ENCODE data around the gene YIPF1.

DNA sequence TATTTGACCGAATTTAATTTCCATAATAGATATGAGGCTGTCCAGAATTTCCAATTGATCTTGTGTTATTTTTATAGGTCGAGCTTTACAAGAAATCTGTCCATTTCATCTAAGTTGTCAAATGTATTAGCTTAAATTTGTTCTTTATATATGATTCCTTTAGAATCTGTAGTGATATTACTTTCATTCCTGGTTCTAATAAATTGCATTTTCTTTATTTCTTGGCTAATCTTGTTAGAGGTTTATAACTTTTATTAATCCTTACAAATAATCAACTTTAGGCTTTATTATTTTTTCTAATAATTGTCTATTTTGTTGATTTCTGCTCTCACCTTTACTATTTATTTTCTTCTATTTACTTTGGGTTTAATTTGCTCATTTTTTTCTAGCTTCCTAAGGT, 41.9 kb upstream of the YIPF1 start:
- TF ChIP-seq, protein P1, sequence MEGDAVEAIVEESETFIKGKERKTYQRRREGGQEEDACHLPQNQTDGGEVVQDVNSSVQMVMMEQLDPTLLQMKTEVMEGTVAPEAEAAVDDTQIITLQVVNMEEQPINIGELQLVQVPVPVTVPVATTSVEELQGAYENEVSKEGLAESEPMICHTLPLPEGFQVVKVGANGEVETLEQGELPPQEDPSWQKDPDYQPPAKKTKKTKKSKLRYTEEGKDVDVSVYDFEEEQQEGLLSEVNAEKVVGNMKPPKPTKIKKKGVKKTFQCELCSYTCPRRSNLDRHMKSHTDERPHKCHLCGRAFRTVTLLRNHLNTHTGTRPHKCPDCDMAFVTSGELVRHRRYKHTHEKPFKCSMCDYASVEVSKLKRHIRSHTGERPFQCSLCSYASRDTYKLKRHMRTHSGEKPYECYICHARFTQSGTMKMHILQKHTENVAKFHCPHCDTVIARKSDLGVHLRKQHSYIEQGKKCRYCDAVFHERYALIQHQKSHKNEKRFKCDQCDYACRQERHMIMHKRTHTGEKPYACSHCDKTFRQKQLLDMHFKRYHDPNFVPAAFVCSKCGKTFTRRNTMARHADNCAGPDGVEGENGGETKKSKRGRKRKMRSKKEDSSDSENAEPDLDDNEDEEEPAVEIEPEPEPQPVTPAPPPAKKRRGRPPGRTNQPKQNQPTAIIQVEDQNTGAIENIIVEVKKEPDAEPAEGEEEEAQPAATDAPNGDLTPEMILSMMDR (conservative IDR thresholded peaks at IDR 0.05 in 1 of 2, IDR thresholded peaks at IDR 0.05 in 1 of 2; ENCODE audit: low read depth in 1 of 2, low read length in 2 of 2) = no peak
- TF ChIP-seq EZH2 (IDR thresholded peaks at IDR 0.05; ENCODE audit: low read length, missing control alignments) = no peak

All from fibroblast of lung (primary cell).